ENCODE measurements around the gene XRCC1.
"Not testable (repeated sequence)": the region's sequence is repeated elsewhere in the genome, so short reads cannot be mapped to it uniquely, and the experiment has no call there.

The XRCC1 gene

DNA sequence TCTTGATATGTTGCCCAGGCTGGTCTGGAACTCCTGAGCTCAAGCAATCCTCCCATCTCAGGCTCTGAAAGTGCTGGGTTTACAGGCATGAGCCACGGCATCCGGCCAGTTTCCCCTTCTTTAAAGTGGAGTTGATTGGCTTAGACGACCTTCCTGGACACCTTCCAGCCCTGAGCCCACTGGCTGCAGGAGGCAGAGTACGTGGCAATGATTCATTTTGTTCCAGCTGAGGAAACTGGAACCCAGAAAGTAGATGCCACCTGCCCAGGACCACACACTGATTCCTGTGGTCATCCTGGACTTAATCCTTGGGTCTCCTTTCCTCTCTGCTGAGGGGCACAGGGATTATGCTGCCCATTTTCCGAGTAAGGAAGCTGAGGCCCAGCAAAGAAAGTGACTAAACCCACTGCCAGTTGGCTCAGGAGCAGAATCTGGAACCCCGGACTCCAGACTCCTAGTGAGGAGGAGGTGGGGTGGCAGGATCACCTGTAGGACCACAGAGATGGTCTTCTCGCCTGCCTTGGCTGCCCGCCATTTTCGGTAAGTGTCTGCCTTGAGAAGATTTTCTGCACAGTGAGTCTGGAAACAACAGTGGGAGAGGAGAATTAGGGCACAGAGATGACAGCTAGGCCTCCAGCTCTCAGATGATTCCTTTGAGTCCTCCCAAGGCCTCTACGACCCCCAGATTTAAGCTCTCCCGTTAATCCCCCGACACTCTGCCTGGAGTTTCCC lies 737 bp downstream of the XRCC1 start:
- no peak for DNase-seq

DNA sequence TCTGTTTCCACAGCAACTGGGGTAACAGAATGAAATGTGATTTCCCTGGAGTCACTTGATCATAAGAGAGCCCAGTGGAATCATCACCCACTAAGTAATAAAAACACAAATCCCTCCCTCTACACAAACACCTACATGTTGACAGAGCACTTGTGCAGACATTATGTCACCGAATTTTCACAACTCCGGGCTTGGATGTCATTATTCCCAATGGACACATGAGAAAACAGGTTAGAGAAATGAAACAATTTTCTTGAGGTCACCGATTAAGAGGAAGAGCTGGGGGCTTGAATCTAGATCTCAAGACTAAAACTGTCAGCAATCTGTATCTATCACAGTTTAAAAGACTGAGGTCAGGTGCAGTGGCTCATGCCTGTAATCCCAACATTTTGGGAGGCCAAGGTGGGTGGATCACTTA lies 3.1 kb downstream of the XRCC1 start:
- DNase-seq: no peak

DNA sequence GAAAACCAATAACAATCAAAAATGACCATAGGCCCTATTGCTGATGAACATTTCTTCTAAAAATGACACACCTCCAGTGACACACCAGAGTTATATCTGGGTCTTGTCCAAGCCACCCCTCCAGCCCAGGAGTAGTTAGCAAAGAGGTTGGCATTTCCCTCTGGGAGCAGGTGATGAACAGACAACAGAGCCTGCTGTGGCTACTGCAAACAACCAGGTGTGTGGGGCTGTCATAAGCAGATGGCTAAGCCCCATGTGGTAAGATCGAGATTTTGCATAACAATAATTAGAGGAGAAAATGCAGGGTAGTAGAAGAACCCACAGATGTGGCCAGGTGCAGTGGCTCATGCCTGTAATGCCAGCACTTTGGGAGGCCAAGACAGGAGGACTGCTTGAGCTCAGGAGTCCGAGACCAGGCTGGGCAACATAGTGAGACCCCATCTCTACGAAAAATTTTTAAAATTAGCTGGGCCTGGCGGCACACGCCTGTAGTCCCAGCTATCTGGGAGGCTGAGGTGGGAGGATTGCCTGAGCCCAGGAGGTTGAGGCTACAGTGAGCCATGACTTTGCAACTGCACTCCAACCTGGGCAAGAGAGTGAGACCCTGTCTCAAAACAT lies 5.0 kb downstream of the XRCC1 start:
- no peak for DNase-seq

DNA sequence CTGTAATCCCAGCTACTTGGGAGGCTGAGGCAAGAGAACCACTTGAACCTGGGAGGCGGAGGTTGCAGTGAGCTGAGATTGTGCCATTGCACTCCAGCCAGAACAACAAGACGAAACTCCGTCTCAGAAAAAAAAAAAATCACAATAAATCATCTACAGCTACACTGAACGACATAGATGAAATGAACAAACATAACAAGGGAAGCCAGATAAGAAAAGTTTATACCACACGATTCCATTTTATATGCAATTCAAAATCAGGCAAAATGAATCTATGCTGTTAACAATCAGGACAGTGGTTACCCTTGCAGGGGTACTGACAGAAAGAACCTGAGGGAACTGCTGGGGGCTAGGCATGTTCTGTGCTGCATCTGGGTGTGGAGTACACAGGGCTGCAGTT lies 5.7 kb downstream of the XRCC1 start:
- DNase-seq: no peak

DNA sequence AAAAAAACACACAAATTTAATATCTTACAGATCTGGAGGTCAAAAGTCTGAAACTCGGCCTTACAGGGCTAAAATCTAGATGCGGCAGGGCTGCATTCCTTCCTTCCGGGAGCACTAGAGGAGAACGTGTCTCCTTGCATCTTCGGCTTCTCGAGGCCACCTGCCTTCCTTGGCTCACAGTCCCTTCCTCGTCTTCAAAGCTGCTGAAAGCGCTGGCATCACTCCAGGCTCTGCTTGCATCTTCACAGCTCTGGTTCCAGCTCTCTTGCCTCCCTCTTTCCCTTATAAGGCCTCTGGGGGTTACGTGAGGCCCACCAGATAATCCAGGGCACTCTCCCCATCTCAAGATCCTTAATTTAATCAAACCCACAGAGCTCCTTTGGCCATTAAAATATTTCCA lies 10.5 kb downstream of the XRCC1 start:
- DNase-seq: no peak

DNA sequence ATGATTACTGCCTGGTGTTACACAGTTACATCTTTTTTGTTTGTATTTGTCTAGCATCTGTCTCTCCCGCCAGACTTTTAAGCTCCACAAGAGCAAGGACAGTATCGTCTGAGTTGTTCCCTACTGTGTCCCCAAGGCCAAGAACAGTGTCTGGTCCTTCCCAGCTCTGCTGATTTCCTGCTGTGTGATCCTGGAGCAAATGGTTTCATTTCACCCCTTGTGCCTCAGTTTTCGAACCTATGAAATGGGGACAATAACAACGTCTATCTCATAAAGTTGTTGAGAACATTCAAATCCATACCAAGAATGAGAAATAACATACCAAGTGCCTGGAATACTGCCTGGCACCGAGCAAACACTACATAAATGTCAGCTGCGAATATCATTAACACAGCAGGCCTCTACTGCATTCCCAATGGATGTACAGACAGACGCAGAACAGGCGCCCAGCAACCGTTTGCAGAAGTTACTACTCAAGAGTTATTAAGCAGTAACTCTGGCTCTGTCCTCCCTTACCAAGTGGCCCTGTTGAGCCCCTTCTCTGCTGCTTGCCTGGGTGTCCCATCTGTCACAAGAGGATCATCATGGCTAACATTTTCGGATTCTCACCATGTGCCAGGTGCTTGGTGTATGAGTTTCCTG lies 11.4 kb downstream of the XRCC1 start:
- no peak for DNase-seq

DNA sequence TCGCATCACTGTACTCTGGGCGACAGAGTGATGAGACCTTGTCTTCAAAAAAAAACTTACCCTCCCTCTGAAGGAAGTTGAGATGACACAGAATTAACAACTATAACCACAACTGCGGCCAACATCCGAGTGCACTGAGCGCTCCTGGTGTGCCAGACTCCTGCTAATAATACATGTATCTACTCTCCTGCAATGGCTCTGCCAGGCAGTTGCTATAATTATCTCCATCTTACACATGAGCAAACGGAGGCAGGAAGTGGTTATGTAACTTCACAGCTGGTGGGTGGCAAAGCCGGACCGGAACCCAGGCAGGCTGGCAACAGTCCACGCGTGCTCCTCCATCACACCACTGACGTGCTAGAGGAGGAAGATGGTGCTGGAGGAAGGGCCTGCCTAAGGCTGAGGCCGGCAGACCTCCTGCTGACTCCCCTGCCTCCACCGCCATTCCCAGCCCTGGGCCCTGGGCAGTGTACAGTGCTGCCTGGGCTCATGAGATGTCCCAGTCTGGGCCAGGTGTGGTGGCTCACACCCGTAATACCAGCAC lies 12.6 kb downstream of the XRCC1 start:
- DNase-seq: peak; percentile 92

DNA sequence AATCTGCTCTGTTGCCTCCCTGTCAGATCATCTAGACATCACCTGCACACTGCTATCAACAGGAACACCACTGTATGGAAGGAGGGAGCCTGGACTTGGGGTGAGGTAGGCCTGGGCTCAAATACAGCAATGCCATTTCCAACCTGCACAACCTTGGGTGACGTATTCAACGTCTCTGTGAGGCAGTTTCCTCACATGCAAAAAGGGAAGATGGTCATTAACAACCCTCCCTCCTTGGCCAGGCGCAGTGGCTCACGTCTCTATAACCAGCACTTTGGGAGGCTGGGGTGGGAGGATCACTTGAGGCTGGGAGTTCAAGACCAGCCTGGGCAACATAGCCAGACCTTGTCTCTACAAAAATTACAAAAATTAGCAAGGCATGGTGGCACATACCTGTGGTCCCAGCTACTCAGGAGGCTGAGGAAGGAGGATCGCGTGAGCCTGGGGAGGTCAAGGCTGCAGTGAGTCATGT lies 13.1 kb downstream of the XRCC1 start:
- no peak for DNase-seq

DNA sequence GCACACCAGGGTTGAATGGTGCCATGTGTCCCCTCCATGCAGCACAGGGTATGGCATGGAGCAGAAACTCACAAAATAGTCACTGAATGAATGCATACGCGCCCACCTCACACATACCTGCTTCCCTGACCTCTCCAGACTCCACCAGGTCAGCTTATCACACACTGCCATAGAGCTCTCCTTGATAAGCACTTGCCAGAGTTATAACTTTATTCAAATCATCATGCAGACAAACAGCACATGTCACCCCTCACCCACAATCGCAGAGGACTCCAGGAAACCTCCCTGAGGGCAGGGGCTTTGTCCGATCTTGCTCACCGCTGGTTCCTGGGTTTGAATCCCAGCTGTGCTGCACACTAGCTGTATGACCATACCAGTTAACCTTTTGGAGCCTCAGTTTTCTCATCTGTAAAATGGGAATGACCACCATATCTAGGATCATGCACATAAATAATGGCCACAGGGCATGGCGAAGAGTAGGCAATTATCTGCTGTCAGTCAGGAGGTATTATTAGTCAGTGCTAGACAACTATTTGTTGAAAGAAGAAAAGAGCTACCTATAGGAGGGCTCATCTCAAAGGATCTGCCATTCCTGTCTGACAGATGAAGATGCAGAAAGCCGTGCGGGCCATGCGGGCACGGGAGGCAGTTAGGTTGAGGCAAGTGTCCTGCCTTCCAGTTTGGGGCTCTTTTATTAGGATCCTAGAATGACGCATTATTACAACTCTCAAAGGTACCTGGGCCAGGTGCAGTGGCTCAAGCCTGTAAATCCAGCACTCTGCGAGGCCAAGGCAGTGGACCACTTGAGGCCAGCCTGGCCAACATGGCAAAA lies 14.0 kb downstream of the XRCC1 start:
- DNase-seq: no peak

DNA sequence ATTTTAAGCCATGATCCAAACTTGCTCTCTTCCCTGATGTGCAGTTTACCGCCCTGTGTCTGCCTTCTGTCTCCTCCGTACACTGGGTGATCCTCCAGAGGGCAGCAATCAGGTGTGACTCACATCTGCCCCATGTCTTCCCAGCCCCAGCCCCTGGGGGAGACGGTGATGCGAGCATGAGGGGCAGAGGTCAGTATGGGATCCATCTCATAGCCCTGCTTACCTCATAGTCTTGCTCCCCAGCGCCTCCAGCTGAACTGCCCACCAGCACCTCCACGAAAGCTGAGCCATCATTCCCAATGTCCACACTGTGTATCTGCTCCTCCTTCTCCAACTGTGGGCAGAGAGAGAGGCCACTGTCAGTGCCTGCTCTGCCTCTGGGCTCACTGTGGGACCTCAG lies 14.6 kb downstream of the XRCC1 start:
- DNase-seq: no peak

DNA sequence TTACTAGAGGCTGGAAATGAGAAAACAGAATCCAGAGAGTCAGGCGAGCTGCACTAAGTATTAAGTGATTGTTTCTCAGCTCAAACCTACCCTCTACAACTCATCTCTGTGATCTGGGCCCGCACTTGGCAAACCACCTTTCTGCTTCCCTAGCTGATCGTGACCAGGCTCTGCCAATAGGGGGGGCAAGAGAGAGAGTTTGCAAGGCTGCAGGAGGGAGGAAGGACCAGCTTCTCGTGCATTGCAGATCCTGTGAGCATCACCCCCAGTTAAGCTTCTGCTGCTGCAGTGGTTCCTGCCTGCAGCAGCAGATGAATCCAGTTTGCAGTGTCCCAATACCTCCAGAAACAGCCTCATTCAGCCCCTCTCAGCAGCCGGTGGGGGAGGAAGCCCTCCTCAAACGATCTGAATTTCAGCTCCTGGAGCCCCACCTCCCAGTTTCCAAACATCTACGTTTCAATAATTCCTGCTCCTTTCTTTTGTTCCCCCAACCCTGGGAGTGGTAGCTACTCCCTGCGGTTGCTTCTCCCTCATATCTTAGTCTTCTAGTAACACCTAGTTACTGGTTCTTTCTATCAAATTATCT lies 20.0 kb downstream of the XRCC1 start:
- DNase-seq: peak; percentile 86 to 89

DNA sequence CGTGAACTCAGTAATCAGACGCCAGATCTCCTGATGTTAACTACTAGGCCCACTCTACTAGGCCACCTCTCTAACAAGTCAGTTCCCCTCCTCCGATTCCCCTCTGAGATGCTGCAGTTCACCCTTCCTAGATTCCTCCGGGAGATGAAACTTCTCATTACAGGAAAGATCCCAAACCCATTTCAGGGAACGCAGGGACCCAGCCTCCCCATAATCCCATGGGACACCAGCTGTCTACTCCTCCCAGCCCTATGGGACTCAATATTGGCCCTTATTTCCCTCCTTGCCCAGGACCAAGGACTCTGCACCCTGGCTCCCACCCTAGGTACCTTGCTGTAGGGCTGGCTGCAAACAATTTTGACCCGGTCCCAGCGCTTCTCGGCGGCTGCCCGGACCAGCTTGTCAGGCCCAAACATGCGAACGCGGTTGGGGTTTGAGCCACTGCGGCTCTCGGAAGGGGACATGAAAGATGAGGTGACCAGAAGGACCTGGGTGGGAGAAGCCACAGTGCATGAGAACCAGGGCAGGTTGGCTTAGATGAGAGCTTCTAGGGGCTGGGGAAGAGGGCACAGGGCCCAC lies 20.9 kb downstream of the XRCC1 start:
- DNase-seq: no peak

DNA sequence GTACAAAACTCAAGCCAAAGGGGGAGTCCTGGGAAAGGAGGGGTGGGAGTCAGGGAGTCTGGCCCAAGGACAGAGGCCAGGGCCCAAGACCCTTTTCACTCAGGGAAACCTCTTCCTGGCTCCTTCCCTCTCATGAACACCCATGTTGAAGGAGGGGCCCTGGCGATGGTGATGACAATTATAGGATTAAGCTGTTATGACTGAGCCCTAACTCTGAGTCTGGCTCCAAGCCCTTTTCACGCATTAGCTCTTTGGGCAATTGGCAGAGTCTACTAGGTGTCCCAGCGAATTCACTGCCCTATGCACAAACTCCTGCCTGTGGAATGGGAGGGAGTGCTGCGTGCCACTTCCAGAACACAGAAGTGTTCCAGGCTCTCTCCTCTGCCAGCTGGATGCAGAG lies 21.7 kb downstream of the XRCC1 start:
- no peak for DNase-seq

DNA sequence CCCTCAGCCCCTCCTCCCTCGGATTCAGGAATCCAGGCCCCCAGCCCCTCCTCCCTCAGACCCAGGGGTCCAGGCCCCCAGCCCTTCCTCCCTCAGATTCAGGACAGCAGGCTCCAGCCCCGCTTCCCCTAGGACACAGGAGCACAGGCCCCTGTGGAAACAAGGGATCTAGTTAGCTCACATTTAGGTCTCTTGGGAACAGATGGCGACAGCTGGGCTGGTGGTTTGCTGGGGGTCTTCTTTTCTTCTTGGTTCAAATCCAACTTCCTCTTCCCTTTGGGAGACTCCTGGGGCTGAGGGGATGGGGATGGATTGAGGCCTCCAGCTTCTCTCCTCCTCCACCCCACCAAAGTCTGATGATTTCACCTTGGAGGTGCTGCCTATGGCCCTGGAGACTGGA lies 22.7 kb downstream of the XRCC1 start:
- no peak for DNase-seq

DNA sequence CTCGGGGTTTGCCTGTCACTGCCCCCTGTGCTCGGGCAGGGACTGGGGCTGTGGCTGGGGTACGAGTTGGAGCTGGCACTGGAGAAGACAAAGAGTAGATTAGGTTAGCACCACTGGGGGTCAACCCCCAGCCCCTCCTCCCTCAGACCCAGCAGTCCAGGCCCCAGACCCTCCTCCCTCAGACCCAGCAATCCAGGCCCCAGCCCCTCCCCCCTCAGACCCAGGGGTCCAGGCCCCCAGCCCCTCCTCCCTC lies 23.2 kb downstream of the XRCC1 start:
- no peak for DNase-seq

DNA sequence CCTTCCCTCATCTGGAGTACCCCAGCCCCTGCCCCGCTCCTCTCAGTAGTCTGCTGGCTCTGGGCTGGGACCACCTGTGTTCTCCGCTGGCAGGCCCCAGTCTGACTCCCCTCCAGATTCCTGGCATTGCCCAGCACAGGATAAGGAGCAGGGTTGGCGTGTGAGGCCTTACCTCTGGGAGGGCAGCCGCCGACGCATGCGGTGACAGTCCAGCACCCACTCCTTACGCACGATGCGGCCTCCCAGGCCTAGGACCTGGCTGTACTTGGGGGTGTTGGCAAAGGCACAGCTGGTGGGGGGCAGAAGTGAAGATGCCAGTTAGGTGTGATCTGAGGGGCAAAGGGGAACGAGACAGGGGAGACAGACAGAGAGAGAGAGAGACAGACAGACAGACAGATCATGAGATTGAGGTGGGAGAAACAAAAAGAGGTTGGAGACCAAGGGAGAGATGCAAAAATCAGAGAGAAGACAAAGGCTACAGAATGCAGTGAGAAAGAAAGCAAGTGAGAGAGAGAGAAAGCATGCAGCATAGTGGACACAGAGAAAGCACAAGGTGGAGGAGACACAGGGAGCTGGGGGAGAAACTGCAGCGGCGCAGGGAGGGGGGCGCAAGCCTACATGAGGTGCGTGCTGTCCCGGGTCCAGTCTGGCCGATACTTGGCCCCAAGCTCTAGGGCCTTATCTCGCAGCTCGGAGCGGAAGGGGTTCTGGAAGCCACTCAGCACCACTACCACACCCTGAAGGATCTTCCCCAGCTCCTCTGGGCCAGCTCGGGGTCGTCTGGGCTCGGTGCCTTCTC lies 23.7 kb downstream of the XRCC1 start:
- DNase-seq: no peak

DNA sequence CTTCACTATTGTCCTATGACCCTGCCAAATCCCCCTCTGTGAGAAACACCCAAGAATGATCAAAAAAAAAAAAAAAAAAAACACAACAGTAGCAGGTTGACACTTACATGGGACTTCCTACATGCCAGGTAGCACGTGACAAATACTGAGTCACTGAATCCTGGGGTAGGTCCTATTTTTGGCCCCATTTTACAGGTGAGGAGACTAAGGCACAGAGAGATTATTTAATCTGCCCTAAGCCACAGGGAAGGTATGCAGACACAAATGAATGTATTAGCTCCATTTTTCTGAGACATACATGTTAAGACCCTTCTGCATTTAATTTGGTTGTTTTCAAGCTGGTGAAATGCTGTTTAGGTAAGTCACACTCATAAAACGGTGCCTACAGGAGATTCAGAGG lies 26.6 kb downstream of the XRCC1 start:
- DNase-seq: no peak

DNA sequence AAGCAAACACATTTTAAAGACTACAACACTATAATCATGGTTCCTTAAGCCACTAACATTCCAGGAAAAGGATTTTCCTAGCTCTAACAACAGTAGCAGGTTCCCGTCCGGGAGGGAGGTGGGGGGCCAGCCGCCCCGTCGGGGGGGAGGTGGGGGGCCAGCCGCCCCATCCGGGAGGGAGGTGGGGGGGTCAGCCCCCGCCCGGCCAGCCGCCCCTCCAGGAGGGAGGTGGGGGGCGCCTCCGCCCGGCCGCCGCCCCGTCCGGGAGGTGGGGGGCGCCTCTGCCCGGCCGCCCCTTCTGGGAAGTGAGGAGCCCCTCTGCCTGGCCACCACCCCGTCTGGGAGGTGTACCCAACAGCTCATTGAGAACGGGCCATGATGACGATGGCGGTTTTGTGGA lies 27.4 kb downstream of the XRCC1 start:
- not testable (repeated sequence) for DNase-seq

DNA sequence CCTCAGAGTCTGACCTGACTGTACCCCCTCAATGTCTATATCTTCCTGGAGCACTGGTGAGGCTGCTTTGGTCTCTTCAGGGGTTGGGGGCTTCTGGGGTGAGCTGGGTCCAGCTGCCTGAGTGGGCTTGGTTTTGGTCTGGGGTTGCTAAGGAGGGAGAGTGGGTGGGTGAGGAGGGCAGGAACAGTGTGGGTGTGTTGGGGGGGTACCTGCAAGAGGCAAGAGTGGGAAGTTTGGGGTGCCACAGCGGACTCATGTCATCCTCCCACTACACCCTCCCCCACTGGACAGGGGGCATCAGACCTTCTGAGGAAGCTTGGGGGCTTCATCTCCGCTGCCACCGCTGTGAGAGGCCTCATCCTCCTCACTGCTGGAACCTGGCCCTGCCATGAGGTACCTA lies 28.7 kb downstream of the XRCC1 start:
- no peak for DNase-seq

DNA sequence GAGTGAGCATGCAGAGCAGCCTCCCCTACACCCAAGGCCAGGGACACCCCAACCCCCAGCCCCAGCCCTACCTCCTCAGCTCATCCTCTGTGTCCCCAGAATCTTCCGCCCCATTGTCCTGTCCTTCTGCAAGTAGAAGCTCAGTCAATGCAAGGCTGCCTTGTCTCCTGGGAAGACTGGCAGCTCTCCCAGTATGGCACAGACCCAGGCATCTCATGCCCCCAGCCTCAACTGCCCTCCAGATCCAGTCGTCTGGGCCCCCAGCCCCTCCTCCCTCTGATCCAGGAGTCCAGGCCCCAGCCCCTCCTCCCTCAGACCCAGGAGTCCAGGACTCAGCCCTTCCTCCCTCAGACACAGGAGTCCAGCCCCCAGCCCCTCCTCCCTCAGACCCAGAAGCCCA lies 29.3 kb downstream of the XRCC1 start:
- no peak for DNase-seq

DNA sequence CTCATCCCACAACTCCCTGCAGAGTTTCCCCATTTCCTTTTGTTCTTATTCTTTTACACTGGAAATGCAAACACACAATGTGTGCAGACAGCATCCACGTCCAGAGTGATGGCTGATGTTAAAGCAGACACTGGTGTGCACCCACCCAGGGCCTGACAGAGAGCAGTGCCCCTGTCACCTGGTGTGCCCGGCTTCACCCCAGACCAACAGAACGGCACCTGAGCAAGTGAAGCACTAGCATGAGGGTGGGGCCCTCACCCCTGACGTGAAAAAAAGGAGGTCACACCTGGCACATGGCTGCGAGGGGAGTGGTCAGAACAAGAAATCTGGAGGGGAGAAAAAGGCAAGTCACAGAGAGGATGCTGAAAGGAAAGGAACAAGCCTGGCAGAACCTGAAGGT lies 30.1 kb downstream of the XRCC1 start:
- no peak for DNase-seq

DNA sequence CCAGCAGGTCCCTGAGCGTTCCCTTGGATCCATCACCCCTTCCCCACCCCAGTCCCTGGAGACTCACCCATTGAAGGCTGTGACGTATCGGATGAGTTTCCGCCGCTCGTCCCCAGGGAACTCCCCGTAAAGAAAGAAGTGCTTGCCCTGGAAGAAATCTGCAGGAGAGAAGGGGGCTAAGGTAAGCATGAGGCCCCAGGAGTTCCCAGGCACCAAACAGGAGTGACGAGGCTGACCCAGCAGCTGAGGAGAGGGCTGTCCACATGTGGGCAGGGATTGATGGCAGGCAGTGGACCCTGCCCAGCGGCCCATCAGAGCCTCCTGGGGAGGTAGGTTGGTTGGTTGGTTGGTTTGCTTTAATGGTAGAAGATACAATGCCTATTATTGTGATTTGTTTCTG lies 31.2 kb downstream of the XRCC1 start:
- DNase-seq: no peak
